ENCODE measurements around the gene HS6ST1.
A peak's percentile ranks its signal among the peaks of the same experiment; 100 is the strongest.

HS6ST1 gene, protein sequence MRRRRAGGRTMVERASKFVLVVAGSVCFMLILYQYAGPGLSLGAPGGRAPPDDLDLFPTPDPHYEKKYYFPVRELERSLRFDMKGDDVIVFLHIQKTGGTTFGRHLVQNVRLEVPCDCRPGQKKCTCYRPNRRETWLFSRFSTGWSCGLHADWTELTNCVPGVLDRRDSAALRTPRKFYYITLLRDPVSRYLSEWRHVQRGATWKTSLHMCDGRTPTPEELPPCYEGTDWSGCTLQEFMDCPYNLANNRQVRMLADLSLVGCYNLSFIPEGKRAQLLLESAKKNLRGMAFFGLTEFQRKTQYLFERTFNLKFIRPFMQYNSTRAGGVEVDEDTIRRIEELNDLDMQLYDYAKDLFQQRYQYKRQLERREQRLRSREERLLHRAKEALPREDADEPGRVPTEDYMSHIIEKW

GRCh38 chr2:128318776-128319464, at the start of gene HS6ST1:
Gene HS6ST1 (minus strand): TSS chr2:128318868. CDS start chr2:128318563, 305 bp downstream.
- peak; percentile 95 for DNase-seq

- no peak for DNase-seq
Measured at GRCh38 chr2:128367601-128368359, 49.1 kb upstream of the HS6ST1 start.

DNA sequence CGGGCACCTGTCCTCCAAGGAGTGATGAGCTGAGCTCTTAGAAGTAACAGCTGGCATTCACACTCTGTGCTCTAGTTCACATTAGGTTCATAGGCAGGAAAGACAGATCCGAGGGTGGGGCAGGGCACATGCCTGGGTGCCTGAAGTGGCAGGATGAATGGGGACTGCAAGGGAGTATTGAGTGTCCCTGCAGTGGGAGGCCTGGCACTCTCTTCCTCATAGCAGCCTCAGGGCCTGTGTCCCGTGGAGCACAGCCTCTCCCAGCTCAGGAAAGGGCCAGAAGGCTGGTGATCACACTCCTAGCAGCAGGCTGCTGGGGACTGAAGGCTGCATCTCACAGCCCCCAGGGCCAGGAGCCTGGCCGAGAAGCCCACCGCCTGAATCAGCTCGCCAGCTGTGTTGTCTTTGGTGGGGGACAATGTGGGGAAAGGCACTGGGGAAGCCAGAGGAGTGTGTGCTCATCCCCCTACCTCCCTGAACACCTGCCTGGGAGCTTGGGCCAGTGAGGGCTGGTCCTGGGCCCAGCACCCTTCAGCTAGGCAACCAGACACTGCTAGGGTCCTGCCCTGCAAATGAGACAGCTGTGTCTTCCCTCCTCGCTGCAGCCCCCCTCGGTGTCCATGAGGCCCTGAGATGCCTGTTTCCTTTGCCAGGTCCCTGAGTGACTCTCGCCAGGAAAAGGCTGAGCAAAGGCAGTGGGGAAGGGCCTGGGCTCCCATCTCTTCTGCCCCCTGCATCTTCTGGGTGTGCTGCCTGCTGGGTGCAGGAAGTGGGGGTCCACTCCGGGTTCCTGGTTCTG, 48.2 kb upstream of the HS6ST1 start:
- DNase-seq, result no peak

- DNase-seq, result no peak
Measured at GRCh38 chr2:128365217-128365905, 46.7 kb upstream of the HS6ST1 start.

DNA sequence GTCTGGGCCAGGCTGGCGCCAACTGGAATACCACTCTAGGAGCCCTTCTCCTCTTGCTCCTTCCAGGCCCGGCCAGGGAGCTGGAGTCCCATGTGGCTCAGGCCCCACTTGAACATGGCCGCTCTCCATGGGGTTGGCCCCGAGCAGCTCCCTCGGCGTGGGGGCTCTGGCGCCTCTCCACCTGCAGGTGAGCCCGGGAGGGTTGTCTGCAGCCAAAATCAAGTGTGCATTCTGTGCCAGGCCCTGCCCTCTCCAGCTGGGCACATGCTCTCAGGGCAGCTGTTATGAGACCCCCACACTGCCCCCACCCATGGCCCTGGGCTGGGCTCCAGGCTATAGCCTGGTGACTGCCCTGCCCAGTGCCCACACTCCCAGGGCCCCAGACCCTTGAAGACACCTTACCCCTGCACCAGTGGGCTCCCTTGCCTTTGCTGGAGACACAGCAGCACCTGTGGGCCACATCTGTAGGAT, 45.8 kb upstream of the HS6ST1 start:
- DNase-seq, result no peak

DNA sequence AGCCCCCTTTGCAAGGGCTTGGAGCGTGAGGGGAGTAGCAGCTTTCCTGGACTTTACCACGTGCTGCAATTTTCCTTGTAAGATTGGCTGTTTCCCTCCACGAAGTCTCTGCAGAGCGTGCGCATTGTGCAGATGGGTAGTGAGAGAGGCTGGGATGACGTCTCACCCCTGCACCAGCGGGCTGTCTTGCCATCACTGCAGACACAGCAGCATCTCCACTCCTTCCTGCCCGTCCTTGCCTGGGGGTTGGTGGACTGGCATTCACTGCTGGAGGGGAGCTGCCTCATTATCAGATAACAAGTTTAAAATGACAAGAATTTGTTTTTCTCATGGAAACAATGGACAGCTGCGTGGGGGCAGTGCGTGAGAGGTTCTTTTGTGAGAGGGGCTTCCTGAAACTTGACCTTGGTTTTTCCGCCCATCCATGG, 45.3 kb upstream of the HS6ST1 start:
- DNase-seq, result no peak

GRCh38 chr2:128362889-128363228, 44.2 kb upstream of the HS6ST1 start:
- peak; percentile 76 for DNase-seq

- no peak for DNase-seq
Measured at GRCh38 chr2:128362176-128362888, 43.7 kb upstream of the HS6ST1 start.

- no peak for DNase-seq
Measured at GRCh38 chr2:128361376-128362131, 42.9 kb upstream of the HS6ST1 start.

GRCh38 chr2:128360711-128361110, 42.0 kb upstream of the HS6ST1 start:
- no peak for DNase-seq

GRCh38 chr2:128359841-128360240, 41.2 kb upstream of the HS6ST1 start:
- no peak for DNase-seq

GRCh38 chr2:128358941-128359731, 40.5 kb upstream of the HS6ST1 start:
- no peak for DNase-seq

DNA sequence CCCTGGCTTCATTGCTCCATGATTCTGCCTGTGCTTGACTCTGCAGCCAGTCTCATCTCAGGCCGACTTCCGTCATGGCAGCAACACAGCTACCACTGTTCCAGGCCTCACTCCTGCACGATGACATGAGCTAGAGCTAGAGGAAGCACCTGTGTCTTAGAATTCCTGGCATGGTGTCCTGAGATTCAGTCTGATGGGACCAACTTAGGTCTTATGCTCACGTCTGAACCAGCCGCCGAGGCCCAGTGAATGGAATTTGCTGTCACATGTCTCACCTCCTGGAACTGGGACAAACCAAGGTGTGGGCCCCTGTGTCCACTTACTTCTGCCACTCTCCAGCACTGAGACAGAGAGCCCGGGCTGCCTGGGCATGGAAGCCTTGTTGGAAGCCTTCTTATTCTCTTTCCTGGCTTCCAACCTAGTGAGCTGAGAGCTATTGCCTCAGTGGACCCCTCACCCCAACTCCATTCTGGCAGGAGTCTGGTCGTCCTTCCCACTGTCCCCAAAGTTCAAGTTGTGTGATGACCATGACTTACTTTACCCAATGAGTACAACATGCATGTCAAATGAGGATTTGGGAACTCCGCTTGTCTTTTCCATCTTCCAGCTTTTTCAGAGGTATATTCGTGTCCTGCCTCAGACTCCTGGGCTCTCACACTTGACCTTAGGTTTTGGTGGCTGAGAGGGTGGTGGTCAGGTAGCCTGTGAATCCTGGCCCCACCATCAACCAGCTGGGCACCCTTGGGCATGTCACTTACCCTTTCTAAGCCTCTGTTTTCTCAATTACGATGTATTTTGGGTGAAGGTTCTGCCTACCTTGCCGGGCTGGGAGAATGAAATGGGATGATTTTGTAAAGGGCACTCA, 39.1 kb upstream of the HS6ST1 start:
- no peak for DNase-seq

GRCh38 chr2:128356127-128356526, 37.5 kb upstream of the HS6ST1 start:
- no peak for DNase-seq

DNA sequence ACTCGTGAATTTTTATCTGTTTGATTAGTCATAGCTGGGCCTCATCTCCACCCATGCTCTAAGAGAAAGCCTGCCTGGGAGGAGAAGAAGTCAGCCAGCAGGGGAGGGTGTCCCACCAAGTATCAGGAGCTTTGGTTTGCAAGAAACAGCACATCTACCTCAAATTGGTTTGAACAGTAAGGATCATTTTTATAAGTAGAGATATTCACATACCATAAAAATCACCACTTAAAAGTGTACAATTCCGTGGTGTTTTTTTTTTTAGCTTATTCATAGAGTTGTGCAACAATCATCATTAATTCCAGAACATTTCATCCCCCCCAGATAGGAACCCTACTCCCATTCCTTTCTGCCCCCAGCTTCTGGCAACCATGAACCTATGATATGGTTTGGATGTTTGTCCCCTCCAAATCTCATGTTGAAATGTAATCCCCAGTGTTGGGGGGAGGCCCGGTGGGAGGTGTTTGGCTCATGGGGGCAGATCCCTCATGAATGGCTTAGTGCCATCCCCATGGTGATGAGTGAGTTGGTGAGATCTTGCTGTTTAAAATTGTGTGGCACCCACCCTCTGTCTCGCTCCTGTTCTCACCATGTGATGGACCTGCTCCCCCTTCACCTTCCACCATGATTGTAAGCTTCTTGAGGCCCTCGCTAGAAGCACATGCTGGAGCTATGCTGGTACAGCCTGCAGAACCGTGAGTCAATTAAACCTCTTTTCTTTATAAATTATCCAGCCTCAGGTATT, 36.2 kb upstream of the HS6ST1 start:
- DNase-seq, result no peak

- DNase-seq, result no peak
Measured at GRCh38 chr2:128354161-128354560, 35.5 kb upstream of the HS6ST1 start.

DNA sequence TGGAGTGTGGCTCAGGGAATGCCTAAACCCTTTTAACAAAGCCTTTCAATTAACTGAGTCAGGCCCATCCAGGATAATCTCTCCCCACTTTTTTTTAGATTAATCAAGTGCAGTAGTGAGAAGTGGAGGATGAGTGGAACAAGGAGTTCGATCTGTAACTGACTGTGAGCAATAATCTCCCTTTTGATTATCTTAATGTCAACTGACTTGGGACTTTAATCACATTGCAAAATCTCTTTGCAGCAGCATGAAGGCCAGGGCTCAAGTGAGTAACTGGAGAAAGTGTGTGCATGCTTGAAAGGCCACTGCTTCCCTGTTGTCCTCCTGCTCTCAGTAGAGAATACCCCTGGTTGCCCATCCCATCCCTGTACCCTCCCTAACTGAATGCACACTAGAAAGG, 32.1 kb upstream of the HS6ST1 start:
- no peak for DNase-seq

DNA sequence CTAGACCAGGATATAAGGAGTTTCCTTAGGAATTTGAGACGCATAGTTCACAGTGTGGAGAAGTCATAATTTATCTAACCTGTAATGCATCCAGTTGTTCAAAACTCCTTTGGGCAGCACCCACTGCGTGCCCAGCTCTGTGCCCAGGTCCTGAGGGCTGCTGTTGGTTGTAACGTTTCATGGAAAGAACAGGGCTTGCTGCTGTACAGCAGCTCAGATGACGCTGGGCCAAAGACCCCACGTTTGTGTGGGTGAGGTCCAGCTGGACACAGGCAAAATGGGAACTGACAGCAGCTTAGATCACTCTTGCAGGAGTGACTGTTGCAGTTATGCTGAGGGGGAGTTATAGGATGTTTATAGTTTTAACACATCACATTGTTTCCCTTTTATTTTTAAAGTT, 30.0 kb upstream of the HS6ST1 start:
- no peak for DNase-seq
